Stimulated activated CD4-positive, alpha-beta T cell treated with anti-CD3 and anti-CD28 coated beads, TNF-alpha, amount 100 ng/mL, for 48 hours (primary cell): ENCODE data around the gene WDR64.

ENCODE experiments used
- DNase-seq, 3 donors: peaks; one replicate each; pipeline ENCODE4 v3.0.0-alpha.2; 2020; ENCODE audit warnings: low read depth in 3 of 3

The WDR64 gene

DNA sequence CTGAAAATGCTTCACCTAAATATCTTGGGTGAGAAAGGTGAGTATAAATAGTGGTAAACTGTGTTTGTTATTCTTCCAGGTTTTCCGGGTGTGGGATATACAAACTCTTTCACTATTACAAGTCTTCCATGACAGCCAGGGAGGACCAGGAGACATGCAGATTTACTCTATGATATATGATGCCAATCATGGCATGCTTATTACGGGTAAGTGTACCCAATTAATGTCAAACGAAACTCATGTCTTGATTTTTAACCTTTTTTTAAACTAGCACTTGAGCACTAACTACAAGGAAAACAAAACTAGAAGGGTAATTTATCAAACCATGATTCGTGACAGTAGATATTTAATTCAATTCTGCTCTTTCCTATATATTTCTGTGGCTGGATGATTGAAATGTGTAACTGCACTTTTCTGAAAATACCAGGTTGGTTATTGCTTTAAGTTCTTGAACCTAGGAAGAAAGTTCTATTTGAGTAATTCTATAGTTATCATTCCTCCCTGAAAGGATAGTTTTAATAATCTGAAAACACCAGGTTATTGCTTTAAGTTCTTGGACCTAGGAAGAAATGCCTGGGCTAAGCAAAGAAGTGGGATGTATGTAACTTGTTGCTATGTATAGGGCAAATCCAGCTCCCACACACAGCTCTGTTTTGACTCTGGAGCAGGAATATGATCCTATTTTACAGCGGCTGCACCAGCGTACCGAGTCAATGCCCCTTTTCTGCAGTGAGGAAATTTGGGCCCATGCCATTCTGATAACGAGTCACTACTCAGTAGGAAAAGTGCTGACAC, 86.4 kb downstream of the WDR64 start:
- DNase-seq = no peak

DNA sequence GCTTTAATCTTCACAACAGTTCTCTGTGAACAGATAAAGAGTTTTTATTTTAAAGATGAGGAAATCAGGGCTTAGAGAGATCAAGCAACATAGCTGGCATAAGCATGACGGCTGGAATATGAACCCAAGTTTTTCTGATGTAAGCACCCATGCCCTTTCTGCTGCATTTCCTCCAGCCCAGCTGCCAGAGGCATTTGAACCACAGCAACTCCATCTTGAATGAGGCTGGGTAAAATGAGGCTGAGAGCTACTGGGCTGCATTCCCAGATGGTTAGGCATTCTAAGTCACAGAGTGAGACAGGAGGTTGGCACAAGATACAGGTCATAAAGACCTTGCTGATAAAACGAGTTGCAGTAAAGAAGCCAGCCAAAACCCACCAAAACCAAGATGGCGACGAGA, 90.0 kb downstream of the WDR64 start:
- no peak for DNase-seq

DNA sequence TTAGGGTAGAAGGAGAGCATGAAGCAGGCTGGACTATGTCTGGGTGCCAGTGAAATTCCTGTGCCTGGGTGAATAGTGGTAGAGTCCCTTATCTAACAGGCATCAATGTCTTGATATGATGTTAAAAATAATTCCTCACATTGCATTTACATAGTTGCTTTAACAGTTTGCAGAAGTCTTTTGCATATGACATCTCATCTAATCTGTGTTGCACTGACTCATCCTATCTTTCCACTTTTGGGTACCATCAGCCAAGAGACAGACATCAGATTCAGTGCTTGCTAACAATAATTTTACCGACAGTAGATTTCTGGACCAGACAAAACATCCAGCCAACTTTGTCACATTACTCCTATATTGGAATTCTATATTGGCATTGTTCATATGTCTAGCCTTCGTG, 92.5 kb downstream of the WDR64 start:
- DNase-seq = no peak

DNA sequence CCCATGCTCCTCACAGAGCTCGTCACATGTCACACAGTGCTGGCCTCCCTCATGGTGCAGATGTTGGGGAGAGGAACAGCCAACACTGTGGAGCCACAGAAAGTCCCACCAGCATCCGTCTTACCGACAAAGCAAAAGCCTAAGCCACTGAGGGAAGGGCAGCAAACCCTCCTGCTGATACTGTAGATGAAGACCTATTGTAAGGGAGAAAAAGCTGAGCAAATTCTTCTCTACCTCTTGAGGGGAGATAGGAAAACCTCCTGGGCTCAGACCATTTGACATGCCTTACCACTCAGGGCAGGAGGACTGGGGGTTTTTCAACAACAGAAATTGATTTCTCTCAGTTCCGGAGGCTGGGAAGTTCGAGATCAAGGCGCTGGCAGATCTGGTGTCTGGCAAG, 95.9 kb downstream of the WDR64 start:
- DNase-seq = no peak

DNA sequence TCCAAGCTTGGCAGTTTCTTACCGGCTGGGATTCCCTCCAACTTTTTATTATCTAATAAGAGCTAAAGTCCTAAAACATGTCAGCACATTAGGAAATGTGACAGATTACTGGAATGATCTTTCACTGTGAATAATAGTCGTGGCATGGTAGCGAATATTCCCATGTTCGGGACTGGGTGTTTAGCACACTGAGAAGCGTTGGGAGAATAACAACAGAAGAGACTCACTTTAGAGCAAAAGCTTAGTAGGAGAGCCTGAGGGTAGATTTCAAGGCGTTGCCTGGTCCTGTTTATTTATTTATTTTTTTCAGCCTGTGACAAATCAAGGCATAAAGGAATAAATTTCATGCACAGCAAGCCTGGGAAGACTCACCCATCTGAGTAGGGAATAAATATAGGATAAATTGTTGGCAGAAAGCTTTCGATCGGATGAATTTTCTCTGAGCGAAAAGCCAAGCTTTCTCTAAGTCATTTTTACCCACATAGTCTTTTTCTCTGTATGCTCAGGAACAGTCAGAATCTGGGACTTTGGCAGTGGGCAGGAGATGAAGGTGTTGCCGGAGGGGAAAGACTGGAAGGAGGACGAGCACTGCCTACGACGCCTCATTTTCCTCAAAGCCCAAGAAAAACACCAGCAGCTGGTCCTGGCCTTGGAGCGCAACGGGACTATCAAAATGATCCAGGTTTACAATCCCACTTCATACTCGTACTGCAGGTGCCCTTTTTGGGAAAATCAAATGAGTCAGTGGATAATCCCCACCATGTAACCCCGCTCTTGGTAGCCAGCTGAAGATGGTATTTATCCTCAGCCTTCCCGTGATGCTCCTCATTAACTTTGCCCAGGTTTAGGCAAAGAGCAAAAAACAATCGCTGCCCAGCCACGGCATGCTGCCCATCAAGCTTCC, 97.2 kb downstream of the WDR64 start:
- DNase-seq = no peak

DNA sequence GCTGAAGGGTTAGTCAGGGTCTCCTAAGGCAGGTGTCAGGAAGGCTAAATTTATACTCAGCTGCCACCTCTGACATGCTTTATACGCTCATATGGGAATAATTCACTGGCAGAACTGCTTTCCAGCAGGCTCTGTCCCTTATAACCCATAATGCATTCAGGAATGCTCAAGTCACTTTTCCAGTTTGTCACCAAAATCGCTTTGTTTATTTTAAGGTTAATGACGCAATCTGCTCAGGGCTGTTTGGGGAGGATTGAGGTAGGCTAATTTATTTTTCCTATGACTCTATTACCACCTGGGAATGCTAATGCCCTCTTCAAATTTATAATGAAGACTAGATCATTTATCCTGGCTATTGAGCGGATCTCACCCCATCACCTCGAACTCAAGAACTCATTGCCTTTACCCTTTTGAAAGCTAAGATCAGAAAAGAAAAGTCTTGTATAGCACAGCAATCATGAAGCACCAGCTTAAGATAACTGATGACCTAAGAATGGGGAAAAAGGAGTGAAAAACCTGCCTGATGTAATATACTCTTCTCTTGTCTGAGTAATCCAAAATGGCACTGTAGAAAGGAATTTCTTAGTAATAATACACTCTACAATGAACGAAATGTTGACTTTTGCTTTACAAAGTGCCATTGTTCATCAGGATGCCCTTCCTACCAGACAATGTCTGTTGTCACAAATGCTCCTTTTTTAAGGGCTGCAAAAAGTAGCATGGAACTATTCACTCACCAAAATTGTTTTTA, 98.0 kb downstream of the WDR64 start:
- no peak for DNase-seq

DNA sequence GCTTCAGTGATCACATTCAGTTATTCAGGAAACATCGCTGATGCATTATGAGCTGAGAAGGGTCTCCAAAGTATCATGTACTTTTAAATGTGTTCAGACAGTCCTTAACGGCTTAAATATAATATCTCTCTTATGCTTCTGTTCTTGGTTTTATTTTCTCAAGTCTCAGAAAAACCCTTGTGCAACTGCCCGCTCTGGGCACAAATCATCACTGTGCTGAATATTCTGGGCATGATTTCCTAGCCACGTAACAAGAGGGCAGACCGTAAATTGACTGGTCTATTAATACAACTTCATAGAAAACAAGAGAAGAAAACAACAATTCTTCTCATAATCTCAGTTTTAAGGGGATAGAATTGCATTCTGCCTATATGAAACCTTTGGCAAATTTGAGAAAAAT, 99.4 kb downstream of the WDR64 start:
- no peak for DNase-seq

DNA sequence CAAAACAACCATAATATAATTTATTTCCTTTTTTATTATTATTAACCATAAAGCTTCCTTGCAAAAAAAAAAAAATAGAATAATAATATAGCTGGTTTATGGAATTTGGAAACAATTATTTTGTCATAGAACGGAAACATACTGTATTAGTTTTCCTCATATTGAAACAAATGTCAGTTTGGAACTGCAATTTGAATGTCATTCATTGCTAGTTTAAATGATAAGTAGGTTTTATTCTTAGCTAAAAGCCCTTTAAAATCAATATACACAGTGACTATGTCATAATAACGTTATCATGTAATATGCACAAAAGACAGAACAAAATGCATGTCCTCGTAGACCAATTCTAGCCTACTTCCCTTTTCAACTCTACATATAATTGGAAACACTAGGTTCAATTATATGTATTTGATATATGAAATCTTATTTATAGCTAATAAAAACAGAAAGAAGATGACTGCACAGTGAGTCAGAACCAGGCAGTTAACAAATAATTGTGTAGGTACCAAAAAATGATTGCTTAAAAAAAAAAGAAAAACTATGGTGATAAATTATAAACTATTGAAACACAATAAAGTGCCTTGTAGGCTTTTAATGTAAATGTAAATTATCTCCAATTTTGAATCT, 110.7 kb downstream of the WDR64 start:
- no peak for DNase-seq

DNA sequence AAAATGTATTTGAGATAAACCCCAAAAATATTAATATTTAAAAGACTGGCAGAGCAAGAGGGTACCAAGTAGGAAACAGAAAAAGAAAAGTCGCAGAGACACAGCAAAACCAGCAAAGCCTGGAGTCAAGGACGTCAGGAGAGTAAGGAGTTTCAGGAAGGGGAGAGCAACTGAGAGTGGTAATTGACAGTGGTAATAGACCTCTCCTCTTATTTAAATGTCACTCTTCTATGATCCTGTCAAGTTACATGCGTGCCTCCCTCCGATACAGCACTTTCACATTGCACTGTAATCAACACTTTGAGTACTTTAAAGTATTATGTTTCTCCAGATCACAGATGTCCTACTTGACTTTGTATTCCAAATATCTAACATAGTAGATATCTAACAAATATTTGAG, 113.3 kb downstream of the WDR64 start:
- DNase-seq = no peak

DNA sequence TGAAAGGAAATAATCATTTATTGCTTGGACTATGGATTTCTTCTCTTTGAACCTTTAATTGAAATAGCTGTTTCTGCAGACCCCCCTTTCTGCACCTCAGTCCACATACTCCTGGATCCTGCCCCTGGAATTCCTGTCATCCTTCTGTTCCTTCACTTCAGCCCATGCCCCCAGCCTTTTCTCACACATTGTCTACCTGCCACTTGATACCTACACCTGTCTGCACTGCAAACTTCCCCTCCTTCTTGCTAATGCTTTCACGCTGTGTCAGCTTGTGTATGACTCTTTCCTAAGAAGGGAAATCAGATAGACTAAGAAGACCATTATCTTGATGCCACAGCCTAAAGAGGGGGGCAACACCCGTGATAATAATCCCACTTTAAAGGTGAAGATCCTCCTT, 115.7 kb downstream of the WDR64 start:
- no peak for DNase-seq

DNA sequence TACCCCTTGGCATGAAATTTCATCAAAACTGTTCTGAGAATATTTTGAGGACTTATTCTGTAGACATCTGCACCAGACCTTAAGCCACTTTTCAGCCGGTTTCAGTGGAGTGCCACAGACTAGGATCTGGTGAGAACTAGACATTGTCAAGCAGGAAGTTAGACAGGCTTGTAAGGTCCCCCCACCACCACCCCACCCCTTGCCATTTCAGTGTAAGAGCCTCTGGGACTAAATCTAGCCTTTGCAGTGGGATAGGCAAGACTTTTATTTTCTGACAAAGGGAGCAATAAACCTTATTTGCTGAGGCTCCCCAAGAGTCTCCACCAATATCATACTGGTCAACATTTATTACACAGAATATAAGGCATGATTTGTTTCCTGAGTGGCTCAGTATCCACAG, 118.0 kb downstream of the WDR64 start:
- DNase-seq = no peak

DNA sequence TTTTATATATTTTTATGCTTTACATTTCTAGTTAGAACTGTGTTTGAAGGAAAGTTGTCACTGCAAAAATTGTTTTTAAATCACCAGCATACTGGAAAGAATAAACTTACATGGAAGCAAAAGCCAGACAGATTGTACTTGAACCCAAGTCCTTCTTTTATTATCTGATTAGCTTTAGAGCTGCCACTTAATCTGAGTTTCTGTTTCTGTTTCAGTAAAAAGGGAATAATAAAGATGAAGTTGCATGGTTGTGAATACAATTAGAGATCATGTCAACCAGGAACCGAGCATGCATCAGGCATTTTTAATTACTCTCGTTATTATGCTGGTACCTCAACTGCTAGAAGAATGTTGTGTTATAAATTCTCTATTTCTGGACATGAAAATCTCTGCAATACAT, 119.0 kb downstream of the WDR64 start:
- no peak for DNase-seq

DNA sequence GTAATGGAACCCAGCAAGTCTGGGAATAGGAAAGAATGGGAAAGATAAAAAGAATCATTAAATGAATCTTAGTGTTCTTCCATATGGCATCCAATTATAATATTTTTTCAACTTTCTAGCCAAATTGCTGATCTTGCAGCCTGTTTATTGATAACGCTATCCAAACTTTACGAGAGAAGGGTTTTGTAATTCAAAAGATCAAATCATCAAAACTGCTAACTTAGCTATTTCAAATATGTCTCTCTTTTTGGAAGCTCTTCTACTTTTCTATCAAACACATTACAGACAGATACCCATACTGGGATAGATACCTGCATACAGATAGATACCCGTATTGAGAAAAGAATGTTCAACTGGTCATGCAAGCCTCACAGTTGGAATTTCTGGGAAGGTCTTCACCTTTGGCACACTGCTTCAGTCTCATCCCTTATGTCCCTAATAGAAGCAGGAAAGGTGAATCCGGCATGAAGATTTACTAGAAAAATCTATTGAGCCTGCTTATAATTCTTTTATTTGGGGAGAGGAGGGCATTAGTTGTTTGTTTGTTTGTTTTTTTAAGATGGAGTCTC, 120.9 kb downstream of the WDR64 start:
- DNase-seq = no peak

DNA sequence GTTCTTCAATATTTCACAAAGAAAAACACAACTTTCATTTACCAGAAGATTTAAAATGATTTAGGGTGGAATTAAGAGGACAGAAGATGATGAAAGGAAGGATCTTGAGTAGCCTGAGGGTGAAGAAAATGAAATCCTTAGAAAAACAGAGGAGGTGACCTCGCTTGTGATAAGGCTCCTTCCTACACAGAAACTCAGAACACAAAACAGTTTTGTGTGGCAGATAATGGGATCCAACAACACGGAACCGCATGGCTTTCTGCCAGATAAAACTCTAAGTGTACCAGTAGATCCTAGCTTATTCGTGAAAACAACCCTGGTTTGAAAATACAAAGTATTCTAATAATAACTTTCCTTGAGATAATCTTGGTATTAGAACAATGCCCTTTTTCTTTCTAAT, 121.9 kb downstream of the WDR64 start:
- DNase-seq = no peak

DNA sequence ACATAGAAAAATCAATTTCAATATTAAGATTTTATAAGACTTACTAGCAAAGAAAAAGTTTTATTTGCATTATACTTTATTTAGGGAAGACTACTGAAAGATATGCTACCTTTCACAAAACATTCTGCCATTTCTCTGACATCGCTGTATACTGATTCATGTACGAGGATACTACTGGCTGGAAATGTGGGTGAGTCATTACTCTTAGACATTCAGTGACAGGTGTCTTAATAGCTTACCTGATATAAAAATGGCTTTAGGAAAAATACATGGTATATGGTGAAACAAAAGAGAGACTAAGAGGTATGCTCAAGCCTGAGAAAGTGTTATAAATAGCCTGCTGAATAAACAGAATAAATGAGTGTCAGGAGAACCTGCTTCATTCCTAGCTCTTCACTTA, 122.9 kb downstream of the WDR64 start:
- no peak for DNase-seq

DNA sequence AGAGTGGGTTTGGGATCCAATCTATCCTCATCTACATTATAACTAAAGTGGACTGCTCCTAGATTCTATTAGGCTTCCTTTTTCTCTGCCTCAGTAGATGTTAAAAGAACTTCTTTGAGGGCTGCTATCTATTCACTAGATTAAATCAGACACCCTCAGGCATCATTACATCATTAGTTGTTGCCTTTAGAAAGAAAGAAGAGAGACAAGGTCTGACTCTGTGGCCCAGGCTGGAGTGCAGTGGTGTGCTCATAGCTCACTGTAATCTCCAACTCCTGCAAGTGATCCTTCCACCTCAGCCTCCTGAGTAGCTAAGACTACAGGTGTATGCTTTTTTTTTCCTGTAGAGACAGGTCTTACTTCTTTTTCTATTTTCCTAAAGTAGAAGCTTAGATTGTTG, 124.8 kb downstream of the WDR64 start:
- DNase-seq = no peak

DNA sequence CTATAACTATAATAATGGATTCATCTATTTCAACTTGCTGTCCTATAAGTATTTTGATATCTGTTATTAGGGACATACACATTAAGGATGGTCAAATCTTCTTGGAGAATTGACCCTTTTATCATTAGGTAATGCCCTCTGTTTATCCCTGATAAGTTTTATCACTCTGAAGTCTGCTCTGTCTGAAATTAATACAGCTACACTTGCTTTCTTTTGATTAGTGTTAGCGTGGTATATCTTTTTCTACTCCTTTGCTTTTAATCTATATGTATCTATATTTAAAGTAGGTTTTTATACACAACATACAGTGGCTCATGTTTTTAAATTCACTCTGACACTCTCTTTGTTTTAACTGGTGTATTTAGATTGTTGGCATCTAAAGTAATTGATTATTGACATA, 126.0 kb downstream of the WDR64 start:
- DNase-seq = no peak

DNA sequence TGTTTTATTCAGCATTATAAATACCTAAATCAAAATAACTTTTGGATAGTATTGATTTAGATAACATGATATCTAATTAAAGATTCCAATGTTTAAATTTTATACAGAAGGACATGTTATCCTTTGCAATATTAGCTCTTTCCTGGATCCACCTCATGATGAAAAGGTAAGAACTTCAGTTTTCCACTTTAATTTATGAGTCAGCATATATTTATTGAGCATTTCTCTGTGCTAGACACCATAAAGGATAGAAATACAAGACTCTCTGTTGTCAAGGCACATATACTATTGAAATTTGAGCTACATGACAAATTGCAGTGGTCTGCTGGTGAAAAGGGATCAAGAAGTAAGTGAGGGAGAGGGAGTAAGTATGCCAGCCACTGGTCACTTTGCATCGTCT, 127.8 kb downstream of the WDR64 start:
- DNase-seq = no peak

DNA sequence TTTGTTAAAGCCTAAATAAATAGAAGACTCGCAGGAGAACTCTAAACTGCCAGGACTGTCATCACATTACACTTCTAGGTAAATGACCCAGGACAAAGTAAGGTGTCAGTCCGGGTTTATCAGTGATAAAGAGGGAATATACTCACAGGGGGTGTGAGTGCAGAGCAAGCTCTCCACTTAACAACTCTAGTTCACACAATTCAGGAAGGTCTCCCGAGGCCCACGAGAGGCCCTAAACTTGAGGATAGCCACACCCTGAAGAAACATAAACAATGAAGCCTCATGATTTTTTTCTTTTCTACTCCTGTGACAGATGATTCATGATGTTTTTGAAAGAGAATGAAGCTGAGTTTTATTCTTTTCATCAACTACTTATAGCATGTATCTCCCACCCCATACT, 130.3 kb downstream of the WDR64 start:
- no peak for DNase-seq

DNA sequence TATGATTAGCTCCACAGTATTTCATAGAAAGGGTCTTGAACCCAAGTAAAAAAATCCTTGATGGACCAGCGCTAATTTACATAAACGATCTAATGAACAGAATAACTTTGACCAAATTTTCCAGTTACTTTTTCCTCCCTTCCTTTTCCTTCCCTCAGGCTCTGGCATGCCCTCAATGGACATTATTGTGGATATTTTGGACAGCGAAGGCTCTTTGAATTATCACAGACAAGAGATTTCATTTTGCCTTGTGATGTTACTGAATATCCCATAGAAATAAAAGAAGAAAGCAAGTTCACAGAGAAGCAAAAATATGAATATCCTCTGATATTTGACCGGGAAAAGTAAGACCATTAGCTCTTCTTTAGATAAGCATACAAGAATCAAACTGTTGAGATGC, 135.6 kb downstream of the WDR64 start:
- DNase-seq = no peak

DNA sequence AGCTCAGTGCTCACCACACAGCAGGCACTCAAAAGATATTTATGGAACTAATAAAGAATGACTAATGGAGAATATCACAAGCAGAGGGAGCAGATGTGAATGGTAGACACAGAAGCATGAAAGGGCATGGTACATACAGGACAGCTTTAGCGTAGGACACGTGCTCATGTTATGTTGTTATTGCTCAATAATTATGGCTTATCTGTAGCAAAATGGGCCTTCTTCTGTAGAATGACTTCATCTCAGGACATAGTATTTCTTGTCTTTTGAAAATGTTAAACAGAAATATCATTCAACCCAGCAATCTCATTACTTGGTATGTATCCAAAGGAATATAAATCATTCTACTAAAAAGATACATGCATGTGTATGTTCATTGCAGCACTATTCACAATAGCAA, 137.0 kb downstream of the WDR64 start:
- no peak for DNase-seq

DNA sequence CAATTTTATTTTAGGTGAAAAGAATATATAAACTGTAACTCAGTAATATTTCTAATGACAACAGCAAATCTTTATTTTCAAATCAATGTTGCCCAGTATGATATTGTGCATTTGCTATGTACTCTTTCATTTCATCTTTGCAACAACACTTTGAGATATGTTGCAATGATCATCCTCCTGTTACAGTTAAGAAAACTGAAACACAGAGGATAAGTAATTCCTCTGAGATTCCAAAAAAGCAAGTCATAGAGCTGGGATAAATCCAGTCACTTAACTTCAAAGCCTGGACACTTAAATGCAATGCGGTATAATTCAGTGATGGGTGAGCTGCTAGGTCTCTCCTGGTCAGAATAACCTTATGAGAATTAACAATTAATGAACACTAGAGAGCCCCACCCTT, 147.3 kb downstream of the WDR64 start:
- no peak for DNase-seq
